GM18907 (cell line): ENCODE results near the gene ZC3H13.

Source experiments
- ATAC-seq: cut with Tn5 transposase; IDR thresholded peaks from one replicate; pipeline ENCODE4 v1.9.1; 2021; ENCODE audit warnings: mild to moderate bottlenecking, moderate library complexity; ENCODE audit not compliant: unreplicated experiment

Gene ZC3H13

GRCh38 chr13:46052319-46053161 is at the start of gene ZC3H13:
TSS of gene ZC3H13 (minus strand) at chr13:46052746. CDS start at chr13:46045507, 7,239 bp downstream.
- peak; percentile 99 for ATAC-seq

DNA sequence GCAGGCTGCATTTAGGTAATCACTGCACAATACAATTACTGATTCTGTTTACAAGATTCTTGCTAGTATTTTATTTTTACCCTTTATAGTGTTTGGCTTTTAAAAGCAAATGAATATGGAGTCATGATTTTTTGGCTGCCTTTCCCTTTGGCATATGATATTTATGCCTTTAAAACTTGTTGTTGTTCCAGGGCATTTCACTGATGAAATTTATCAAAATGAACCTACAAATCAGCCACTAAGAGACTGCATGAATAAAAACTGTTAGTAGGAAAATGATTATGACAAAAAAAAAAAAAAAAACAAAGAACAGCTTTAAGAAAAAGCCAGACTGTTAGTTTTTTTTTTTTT is 49.7 kb upstream of the ZC3H13 start:
- ATAC-seq: no peak

- ATAC-seq: no peak
Measured at GRCh38 chr13:46101484-46102254, 49.1 kb upstream of the ZC3H13 start.

- no peak for ATAC-seq
Measured at GRCh38 chr13:46101002-46101401, 48.5 kb upstream of the ZC3H13 start.

DNA sequence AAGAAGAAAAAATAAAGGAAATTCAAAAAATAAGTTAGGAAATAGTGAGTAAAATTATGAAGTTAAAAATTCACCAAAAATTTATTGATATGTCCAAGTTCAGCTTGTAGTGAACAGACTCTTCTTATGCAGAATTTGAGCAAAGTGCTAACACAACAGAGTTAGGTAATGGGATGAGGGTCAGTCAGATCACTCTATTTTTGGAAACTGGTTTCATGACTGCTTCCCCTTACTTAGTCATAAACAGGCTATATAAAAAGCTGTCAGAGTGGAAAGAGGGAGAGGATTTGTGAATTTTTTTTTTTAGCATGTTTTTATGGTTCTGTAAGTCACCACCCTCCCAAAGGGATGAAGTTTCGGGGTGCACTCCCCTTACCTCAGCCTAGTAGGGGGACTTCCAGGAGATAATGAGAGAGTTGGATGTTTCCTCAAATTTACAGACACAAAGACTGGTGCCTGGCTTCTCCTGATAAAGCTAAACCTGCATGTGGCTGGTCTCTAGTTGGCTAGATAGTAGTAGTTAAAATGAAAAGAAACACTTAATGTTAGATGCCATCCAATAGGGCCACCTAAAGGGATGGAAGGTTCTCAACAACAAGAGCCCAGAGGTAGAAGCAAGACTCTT is 47.8 kb upstream of the ZC3H13 start:
- no peak for ATAC-seq

DNA sequence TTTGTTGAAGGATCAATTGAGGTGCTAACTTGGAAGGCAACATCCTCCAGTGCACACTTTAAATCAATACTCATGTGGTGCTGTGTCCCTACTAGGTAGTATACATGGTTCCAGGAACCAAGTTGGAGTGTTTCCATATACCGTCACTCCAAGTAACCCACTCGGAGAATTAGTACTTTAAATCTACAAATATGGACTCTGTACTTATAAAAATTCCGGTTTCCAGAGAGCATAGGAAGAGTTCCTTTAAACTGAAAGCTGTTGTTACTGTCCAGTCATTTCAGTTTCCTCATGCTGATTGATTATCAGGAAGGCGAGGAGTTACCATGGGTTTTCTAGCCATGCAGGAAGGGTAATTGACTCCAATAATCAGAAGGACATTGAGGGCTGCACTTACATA is 45.1 kb upstream of the ZC3H13 start:
- no peak for ATAC-seq

DNA sequence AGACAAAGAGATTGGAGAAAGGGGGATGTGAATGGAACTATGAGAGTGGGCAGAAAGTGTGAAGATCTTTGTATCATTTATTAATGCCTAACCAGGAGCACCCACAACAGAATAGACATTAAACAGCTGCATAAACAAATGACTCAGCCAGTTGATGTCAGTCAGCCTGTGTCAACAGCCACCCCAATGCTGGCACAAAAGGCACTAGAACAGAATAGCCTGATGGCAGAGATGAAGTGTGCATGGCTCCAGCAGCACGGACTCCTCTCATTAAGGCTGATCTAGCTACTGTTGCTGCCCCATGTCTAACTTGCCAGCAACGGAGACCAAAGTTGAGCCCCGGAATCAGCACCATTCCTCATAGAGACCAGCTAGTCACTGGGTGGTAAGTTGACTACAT is 44.5 kb upstream of the ZC3H13 start:
- ATAC-seq: no peak

GRCh38 chr13:46094478-46094877 is 41.9 kb upstream of the ZC3H13 start:
- no peak for ATAC-seq

DNA sequence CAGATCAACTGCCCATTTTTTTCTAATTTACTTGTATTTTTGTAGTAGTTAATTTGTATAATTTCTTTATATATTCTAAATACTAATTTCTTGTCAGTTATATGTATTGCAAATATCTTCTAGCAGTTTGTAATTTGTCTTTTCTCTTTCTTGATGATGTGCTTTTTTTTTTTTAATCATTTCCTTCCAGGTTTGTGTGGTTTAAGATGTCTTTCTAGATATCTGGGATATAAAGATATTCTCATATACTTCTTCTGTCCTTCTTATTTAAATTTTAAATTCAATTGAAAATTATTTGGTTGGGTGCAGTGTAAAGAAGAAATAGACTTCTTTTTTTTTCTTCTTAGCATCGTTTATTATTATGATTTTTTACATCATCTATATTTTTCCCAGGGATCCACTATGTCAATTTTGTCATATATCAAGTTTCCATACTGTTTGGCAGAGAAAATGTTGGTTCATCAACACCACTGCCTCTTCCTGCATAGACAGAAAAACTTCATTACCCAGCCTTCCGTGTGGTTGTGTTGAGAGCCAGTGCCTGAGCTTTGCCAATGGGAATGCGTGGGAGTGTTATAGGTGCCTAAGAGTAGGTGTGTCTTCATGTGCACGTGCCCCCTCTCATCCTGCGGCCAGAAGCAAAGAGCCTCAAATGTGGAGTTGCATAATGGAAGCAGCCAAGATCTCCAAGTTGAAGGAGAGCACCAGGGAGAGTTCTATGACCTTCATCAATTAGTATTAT is 36.4 kb upstream of the ZC3H13 start:
- no peak for ATAC-seq

DNA sequence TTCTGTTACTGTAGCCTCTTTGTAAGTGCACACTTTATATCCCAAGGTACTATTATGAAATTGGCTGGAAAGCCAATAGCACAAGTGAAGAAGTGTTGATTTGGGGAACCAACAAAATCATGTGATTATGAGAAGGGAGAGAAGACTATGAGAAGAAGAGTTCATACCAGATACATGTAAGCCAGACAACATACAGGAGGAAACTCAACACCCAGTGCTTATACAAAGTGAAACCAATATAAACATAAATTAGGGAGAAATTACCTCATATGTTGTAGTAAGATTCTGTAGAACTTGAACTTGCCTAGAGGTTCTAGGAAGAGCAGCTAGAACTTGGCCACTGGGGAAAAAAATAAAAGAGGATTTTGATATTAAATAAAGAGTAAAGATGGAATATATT is 34.9 kb upstream of the ZC3H13 start:
- ATAC-seq: no peak

GRCh38 chr13:46086985-46087384 is 34.4 kb upstream of the ZC3H13 start:
- no peak for ATAC-seq

GRCh38 chr13:46086421-46086922 is 33.9 kb upstream of the ZC3H13 start:
- ATAC-seq: no peak

DNA sequence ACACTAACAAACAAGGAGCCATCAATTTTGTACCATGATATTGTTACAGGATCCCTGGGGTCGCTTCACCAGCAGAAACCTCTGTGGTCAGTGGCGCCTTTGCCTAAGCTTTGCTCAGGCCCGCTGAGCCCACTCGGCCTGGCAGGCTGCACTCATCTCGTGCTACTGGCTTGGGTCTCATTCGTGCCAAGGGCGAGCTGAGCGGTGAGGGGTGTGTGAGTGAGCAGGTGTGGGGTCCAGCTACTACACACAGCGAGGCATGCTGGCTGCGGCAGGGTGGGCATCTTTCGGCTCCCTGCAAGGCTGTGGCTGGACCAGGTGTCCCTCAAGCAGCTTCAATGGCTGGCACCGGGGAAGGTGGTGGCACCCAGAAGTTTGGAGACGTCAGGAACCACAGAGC is 33.2 kb upstream of the ZC3H13 start:
- ATAC-seq: no peak

DNA sequence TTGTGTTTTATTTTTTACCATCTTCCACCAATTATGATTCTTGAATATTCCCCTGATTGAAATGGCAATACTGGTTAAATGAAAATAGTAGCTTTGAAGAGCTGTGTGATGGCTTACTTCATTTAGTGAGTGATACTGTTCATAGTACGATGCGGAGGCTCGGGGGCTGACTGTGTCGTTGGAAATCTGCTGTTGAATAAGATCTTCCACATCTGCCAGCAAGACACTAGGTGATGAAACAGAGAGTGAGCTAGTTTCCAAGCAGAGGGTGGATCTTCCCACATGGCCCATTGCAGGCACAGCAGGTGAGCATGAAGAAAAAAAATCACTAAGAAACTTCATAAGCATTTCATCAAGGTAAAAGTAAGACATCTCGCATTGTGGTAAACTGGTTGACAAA is 29.8 kb upstream of the ZC3H13 start:
- no peak for ATAC-seq

DNA sequence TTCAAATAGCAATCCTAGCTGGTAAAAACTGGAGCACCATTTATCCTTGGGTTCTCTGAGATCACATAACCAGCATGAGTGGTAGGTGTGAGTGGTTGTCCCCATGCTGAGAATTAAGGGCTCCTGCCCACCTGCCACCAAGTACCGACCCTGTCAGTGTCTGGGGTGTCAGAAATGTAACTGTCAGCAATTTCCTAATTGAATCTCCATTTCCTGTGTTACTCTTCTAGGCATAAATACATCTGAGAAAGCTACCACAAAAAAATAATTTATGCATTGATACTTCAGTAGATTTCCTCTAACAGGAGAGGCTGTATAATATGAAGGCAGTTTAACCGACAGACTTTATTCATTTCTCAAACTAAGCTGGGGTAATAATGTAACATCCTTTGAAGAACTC is 27.2 kb upstream of the ZC3H13 start:
- ATAC-seq: no peak

DNA sequence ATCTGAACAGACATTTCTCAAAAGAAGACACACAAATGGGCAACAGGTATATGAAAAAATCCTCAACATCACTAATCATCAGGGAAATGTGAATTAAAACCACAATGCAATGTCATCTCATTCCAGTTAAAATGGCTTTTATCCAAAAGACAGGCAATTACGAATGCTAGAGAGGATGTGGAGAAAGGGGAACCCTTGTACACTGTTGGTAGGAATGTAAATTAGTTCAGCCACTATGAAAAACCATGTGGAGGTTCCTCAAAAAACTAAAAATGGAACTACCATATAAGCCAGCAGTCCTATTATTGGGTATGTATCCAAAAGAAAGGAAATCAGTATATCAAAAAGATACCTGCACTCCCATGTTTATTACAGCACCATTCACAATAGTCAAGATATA is 24.7 kb upstream of the ZC3H13 start:
- ATAC-seq: no peak

DNA sequence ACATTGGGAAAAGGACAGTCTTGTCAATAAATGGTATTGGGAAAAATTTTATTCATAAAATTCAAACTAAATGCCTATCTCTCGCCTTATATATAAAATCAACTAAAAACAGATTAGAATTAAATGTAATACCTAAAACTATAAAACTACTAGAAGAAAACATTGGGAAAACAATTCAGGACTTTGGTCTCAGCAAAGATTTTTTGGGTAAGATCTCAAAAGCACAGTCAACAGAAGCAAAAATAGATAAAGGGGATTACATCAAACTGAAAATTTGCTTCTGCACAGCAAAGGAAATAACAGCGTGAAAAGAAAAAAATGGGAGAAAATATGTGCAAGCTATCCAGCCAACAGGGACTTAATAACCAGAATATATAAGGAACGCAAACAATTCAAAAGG is 24.3 kb upstream of the ZC3H13 start:
- no peak for ATAC-seq

DNA sequence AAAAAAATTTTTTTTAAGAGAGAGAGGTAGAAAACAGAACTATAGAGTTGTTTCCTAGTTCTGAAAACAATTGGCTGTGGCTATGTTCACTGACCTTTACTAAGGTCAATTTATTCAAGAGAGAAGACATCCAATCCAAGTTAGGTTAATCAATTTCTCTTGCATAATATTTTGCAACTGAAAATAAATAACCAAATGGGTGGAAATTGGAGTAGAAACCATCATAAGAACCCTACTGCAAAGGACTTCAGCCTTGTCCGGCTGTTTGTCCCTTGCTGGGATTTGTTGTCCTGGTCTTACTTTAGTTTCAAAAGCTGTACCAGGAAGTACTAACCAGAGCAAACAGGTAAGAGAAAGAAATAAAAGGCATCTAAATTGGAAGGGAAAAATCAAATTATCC is 23.3 kb upstream of the ZC3H13 start:
- no peak for ATAC-seq

DNA sequence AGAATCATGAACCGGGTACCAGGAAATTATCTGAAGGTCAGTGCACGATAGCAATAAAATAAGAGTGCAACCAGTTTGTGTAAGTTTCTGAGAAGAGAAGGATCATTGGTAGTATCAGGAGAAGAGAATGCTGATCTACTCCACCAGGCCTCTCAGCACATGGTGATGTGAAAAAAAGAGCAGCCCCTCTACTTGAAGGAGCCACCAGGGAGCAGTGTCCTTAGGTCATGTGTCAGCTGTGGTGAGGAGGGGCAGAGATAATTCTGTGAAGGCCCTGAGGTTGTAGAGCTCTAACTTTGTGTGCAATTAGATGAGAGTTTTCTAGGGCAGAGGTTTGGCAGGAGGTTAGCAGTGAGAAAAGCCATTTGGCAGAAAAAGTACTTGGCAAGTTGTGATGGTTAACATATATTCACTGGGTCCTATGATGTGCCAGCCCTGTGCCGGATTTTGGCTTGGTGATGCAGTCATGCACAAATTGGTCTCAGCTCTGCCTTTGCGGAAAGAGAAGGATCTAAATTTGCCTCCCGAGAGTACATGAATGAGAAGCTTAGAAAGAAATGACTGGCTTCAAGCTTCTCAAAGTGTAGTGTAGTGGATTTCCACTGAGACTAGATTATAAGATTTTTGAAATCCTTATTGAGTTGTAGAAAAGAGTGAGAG is 19.2 kb upstream of the ZC3H13 start:
- peak; percentile 74 for ATAC-seq

GRCh38 chr13:46063292-46063691 is 10.7 kb upstream of the ZC3H13 start:
- ATAC-seq: no peak
